Ramos (cell line): Measurements from ENCODE around the gene EEF2K.
"Not testable (repeated sequence)": the region's sequence is repeated elsewhere in the genome, so short reads cannot be mapped to it uniquely, and the experiment has no call there.

Experiments used
- in situ Hi-C: fragments of 300-500 bp; cut with MboI; formaldehyde crosslinking; loops from one replicate; pipeline ENCODE4 v1.14.3; 2022; ENCODE audit warnings: low sequenced_read_pairs; ENCODE audit not compliant: unreplicated experiment

Gene EEF2K

GRCh38 chr16:22284637-22285036, 78.6 kb downstream of the EEF2K start:
- in situ Hi-C loops, result no loop called here

DNA sequence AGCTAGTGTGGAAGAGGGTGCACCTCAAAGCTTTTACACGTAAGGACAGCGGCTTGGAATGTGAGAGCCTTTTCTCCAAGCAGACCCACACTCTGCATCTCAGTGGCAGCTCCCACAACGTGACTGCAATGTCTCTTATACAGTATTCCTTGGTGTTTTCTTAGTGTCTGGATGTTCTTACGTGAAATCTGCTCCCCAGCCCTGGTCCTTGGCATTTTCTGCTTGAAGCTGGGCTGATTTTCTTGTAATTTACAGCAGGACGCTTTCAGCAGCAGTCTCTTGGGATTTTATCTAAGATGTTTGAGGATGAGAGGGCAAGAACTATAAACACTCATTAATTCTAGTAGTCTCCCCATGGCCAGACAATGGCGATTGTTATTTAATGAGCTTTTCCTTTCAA, 79.0 kb downstream of the EEF2K start:
- in situ Hi-C loops, result no loop called here

GRCh38 chr16:22291020-22291419, 84.9 kb downstream of the EEF2K start:
- in situ Hi-C loops, result loop anchor here (10.0 kb wide), 1 partner anchor 286 kb away; the partner anchor contains the start of genes MOSMO and PDZD9

- in situ Hi-C loops, result loop anchor here (10.0 kb wide), 1 partner anchor 287 kb away; the partner anchor contains the start of genes MOSMO and PDZD9
Measured at GRCh38 chr16:22291860-22292318, 85.8 kb downstream of the EEF2K start.

DNA sequence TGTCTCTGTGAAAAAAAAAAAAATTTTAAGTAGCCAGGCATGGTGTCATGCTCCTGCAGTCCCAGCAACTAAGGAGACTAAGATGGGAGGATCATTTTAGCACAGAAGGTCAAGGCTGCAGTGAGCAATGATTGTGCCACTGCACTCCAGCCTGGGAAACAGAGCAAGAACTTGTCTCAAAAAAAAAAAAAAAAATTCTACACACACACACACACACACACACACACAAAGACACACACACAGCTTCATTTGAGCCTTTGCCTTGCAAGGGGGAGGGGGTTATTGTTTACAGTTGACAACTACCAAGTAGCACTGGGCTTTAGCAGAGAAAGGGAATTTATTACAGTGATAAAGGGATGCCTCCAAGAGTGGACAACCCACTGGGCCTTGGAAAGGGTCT, 86.2 kb downstream of the EEF2K start:
- in situ Hi-C loops, result loop anchor here (10.0 kb wide), 1 partner anchor 288 kb away; the partner anchor contains the start of genes MOSMO and PDZD9

DNA sequence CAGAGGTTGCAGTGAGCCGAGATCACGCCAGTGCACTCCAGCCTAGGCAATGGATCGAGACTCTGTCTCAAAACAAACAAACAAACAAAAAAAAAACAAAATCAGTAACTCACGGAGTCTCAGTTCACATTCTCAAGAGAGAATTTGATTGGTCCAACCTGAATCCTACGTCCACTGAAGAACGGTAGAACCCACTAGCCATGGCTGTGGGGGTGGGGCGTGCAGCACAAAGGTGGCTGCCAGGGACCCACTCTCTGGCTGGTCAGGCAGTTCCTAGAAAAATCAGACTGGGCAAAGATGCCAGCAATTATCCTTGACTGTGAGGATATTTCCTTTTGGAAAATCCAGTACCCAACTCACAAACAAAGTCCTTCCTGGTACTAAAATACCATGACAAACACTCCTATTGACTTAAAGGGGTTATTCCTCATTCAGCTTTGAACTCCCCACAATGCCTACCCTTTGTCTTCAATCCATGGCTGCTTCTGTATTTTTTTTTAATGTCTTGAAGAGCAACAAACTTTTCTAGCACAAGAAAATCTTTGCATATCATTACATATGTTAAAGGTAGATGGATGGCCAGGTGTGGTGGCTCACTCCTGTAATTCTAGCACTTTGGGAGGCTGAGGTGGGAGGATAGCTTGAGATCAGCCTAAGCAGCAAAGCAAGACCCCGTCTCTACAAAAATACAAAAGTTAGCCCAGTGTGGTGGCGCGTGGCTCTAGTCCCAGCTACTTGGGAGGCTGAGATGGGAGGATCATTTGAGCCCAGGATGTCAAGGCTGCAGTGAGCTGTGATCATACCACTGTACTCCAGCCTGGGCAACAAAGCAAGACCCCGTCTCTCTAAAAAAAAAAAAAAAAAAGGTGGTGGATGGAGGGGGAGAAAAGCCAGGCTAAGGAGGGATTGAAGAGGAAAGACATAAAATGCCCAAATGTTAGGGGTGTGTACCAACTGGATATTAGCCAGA, 87.3 kb downstream of the EEF2K start:
- in situ Hi-C loops, result loop anchor here (10.0 kb wide), 1 partner anchor 289 kb away; the partner anchor contains the start of genes MOSMO and PDZD9

DNA sequence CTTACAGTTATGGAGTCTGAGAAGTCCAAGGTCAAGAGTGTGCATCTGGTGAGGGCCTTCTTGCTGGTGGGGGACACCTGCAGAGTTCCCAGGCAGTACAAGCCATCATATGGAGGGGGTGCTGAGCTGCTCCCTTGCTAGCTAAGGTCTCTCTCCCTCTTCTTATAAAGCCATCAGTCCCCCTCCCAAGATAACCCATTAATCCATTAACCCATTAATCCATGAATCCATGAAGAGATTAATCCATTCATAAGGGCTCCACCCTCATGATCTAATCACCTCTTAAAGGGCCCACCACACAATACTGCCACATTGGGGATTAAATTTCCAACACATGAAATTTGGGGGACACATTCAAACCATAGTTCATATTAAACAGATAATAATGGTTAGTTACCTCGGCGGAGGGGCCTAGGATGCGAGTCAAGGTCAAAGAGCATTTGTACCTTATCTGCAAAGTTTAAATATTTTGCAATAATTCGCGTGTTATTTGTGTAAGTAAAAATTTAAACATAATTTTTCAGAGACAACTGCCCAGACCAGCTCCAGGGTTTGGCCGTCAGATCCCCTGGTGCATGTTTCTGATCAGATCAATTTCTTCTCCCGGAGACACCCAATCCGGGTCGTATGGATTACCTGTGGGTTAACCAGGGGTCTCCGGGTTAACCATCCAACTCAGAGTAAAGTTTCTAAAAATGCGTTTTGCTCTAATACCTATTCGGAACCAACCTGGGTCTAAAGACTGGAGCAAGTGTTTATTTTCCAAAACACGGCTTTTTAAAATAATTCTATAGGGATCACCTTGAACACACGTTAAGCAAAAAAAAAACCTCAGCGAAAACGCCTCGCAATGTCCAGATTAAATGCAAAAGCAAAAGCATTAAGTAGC, 90.4 kb downstream of the EEF2K start:
- in situ Hi-C loops, result loop anchor here (5.0 to 10.0 kb wide), 2 partner anchors 94 to 292 kb away; partner anchors contain the start of genes MOSMO and PDZD9

GRCh38 chr16:22297114-22297870, 91.2 kb downstream of the EEF2K start, which contains the start of gene POLR3E:
TSS of gene POLR3E (plus strand) at chr16:22297409. CDS start at chr16:22302969, 5,560 bp downstream.
- in situ Hi-C loops, result loop anchor here (5.0 to 10.0 kb wide), 2 partner anchors 95 to 292 kb away; partner anchors contain the start of genes MOSMO and PDZD9

DNA sequence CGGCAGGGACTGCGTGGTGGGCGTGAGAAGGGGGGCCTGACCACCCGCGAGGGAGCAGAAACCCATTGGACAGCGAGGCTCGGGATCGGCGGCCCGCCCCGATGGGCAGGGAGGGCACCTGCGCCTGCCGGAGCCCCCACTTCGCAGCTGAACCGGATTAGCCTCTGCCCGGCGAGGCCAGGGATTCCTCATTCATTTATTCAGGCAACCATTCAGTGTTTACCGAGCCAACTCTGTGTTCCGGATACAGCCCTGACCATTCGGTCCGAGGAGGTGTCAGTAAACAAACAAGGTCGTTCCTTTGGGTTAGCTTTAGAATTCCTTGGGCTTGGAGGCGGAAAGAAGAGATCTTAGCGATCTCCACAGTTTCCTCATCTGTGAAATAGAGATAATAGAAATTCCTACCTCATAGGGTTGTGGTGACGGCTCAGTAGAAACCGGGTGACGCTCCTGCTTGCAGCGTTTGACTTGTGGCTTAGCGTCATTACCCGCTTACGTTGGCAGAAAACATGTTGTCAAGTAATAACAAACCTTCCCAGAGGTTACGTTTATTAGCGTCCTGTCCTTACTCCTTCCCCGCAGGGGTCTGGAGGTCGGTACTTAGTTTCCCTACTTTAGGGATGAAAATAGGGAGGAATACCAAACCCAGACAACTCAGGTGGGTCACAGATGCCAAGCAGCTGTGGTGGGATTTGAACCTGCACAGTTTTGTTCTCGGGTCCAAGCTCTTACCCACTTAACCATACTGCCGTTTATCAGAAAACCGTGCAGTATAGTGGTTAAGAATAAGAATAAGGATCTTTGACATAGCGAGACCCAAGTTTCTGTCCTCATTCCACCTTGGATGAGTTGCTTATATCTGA, 92.0 kb downstream of the EEF2K start:
- in situ Hi-C loops, result loop anchor here (5.0 to 10.0 kb wide), 2 partner anchors 96 to 293 kb away; partner anchors contain the start of genes MOSMO and PDZD9

- in situ Hi-C loops, result loop anchor here (5.0 to 10.0 kb wide), 2 partner anchors 97 to 294 kb away; partner anchors contain the start of genes MOSMO and PDZD9
Measured at GRCh38 chr16:22299036-22299435, 93.0 kb downstream of the EEF2K start.

DNA sequence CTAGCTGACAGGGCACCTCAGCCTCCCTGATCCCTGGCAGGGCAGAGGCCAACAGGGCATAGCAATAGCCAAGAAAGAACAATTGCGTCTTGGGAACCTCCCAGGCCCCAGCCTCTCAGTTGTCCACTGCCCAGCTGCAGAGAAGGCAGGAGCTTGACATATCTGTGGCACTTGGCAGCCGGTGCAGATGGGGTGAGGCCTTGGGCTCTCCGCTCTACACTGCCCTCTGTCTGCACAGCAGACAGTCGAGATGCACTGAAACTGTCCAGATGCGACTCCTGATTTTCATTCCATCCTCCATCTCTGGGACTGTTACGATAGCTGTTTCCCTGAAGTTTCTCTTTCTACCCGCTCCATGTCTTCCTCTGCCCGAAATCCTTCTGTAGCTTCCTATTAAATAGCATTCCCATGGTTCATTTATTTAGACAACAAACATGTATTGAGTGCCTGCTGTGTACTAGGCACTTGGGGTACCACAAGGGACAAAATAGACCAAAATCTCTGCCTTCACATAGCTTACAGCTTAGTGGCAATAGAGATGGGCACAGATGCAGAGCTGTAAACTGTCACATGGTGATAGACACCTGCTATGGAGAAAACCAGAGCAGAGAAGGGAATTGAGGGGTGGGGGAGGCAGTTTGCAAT, 94.5 kb downstream of the EEF2K start:
- in situ Hi-C loops, result no loop called here

DNA sequence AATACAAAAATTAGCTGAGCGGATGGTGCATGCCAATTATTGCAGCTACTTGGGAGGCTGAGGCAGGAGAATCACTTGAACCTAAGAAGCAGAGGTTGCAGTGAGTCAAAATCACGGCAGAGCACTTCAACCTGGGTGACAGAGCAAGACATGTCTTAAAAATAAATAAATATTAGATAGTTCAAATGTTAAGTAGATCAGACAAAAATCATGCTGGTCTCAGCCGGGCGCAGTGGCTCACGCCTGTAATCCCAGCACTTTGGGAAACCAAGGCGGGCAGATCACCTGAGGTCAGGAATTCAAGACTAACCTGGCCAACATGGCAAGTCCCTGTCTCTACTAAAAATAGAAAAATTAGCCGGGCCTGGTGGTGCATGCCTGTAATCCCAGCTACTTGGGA, 95.3 kb downstream of the EEF2K start:
- in situ Hi-C loops, result not testable (repeated sequence)

DNA sequence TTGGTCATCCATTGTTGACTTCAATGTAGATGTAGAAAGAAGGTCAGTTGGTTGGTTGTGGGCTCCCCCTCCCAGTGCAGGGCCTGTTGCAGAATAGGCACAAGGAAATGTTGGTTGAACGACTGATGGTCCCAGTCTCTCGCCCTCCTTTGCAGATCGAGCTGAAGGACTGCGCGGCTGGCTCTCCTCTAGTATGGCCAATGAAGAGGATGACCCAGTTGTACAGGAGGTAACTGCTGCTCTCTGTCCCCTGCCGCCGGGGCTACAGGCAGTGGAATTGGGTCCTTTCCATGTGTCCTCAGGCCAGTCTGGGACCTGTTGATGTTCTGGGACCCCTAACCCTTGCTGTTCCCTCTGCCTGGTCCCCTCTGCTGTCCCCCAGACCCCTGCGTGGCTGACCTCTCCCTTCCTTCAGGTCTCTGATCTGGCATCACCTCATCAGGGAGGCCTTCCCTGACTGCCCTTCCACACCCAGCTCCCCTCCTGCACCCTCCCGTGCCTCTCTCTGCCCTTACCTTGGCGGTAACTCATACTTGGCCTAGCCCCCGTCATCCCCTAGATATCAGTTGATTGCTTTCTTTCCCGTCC, 96.8 kb downstream of the EEF2K start:
- in situ Hi-C loops, result no loop called here

- in situ Hi-C loops, result no loop called here
Measured at GRCh38 chr16:22304411-22304810, 98.3 kb downstream of the EEF2K start.

DNA sequence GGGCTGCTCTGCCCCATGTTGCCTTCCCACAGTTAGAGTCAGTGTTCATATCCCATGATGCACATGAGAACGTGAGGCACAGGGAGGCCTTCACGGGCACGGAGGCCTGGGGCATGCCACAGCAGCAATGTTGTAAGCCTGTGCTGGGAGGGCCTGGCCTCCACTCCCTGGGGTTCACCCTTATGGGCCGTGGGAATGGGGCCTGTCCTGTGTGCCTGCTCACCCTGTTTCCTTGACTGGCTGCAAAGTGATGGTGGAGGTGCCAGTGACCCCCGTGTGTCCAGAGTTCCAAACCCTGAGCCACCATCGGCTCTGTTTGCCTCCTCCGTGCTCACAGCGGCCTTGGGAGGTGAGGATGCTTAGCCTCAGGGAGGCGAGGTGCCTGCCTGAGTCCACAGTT, 100.7 kb downstream of the EEF2K start:
- in situ Hi-C loops, result no loop called here

- in situ Hi-C loops, result no loop called here
Measured at GRCh38 chr16:22307838-22308237, 101.8 kb downstream of the EEF2K start.

DNA sequence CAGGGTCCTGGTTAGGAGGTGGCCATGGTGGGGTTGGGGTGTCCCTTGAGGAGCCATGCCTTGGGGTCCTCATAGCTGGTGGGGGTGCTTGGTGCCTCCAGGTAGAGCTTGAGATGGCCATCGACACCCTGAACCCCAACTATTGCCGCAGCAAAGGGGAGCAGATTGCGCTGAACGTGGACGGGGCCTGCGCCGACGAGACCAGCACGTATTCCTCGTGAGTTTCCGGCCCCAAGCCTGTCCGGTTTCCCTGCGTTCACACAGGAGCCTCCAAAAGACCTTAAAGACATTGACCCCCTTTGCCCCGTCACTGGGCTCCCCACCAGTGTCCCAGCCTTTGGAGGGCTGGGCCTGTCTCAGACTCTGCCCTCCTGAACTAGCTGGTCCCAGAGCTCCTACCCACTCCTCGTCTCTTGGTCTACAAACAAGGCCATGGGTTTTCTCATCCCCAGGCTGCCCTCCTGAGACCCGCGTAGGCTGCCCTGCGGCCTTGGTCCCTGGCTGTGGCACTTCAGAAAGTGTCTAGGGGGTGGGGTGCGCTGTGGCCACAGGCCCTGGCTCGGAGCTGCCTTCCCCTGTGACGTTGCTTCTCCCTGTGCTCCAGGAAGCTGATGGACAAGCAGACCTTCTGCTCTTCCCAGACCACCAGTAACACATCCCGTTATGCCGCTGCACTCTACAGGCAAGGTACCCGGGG, 102.9 kb downstream of the EEF2K start:
- in situ Hi-C loops, result no loop called here
